Dermis microvascular lymphatic vessel endothelial cell (primary cell): ENCODE results near the gene MED27. TPM values are rescaled to one million over a fixed set of nuclear protein-coding genes. Genes with fewer than 3 reads are reported as not detected.
"Not testable (repeated sequence)": the region's sequence is repeated elsewhere in the genome, so short reads cannot be mapped to it uniquely, and the experiment has no call there.

Experiments used
- DNase-seq, 2 donors: peaks; one replicate each; pipeline versions ENCODE4 v3.0.0 to v3.0.0-alpha.2; 2010; ENCODE audit warnings: low read depth in 2 of 2
- total RNA-seq: library from RNA; depleted of rRNA; stranded (reverse); fragments of >200 nt; gene quantifications from 2 replicates; pipeline ENCODE4 v1.2.1, GENCODE V29; 2014

The MED27 gene
- total RNA-seq, 1 donor from 2014 or later, result 11.6 TPM

DNA sequence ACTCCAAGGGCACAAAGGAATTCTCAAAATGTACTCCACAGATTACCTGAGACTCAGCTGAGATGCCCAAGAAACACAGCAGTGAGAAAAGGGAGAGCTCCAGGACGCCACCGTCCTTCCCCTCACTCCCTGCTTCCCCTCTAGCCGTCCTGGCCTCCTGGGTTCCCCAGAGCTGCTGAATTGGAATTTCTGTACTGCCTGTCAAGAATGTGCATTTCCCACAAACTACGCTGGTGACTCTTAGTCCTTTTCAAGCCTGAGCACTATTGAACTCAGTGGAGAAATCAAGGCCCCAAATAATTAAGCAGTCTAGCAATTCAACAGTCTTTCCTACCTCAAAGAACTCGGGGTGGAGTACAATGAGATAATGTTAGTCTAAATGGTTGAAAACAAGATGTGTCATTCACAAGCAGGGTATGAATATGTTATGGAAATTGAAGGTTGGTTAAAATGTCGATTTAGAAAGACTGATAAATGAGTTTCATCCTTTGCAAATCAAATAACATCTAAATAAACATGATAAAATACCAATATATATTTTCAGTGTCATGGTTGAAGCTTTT, 153.2 kb downstream of the MED27 start:
- DNase-seq, result no peak

DNA sequence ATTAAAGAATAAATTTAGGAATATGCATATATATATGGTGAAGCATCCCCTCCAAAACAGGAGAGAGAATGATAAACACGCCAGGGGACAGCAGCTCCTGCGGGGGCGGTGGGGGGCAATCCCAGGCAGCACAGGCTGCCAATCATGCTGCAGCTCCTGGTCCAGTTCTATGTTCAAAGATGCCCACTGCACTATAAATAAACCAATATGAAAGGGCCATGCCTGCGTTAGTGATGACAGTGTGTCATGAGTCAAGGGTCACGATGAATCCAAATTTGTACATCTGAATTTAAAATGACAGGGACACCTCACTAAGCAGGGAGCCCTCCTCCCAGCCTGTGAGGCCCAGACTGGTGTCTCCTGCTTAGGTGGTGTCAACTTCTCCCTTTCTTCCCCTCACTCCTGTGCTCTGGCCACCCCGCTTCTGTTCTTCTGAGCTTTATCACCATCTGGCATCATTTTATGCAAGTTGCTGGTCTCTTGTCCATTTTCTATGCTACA, 153.9 kb downstream of the MED27 start:
- no peak for DNase-seq

DNA sequence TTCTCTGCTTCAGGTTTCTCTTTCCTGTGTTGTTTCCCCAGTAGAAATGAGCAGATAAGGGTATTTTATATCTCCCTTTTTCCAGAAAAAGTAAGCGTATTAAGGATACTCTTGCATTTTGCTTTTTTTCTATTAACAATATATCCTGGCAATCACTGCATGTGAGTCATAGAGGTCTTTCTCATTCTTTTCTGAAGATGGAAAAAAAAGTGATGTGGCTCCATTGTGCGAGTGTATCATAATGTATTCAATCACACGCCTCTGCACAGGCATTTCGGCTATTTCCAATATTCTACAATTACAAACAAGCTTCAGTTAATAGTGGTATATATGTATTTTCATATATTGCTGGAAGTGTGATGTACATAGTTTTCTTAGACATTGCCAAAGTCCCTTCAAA, 155.9 kb downstream of the MED27 start:
- no peak for DNase-seq

DNA sequence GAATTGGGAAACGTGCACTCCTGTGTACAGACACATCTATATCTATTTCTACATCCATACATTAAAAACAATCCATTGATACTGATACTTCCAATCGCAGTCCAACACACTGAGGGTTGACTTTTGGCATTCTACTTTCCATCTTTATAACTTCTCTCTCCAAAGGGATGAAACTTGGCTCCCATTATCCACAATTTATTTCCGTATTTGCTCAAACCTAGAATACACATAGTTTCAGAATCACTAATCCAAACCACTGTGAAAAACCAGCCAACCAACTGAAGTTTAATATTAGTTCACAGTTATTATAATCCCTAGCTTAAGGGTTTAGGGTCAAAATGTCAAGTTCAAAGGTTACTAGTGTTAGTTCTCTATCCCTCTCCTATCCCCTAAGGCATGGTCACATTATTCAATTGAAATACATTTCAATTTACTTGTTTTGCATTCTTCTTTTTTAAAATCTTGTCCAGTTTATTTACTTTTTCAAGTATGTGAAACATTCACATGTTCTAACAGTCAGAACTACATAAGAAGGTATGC, 156.5 kb downstream of the MED27 start:
- no peak for DNase-seq

DNA sequence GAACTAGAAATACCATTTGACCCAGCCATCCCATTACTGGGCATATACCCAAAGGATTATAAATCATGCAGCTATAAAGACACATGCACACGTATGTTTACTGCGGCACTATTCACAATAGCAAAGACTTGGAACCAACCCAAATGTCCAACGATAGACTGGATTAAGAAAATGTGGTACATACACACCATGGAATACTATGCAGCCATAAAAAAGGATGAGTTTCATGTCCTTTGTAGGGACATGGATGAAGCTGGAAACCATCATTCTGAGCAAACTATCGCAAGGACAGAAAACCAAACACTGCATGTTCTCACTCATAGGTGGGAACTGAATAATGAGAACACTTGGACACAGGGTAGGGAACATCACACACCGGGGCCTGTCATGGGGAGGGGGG, 158.0 kb downstream of the MED27 start:
- not testable (repeated sequence) for DNase-seq

DNA sequence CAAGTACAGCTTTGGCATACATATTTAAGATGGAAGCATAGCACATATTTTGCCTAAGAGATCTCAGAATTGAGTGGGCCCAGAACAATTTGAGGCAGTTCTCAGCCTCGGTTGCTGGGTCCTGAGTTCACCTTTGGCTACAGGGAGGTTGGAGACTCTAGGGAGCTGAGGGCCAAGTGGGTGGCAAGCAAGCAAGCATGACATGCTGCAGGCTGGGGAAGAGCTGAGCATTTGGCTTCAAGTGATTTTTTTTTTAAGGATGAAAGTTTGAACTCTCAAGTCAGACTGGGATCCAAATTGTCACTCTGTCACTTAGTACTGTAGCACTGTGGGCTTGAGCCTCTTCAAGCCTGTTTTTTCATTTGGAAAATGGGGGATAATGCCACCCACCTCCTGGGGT, 160.5 kb downstream of the MED27 start:
- no peak for DNase-seq

DNA sequence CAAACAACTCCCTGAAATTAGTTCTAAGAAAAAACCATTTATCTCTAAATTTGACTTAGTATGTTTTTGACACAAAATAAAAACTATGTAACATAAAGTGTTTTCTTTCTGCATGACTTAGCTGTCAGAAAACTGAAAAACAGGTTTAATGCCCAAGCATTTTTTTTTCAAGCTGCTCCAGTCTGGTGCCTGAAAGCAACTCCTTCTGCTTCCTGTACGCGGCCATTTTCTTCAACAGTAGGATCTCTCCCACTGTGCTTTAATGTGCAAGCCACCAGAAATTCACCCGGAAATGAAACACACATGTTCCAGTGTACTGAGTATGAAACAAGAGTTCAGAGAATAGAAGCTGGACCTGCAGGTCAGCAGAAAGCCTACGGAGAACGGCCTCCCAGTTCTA, 161.2 kb downstream of the MED27 start:
- DNase-seq, result no peak

DNA sequence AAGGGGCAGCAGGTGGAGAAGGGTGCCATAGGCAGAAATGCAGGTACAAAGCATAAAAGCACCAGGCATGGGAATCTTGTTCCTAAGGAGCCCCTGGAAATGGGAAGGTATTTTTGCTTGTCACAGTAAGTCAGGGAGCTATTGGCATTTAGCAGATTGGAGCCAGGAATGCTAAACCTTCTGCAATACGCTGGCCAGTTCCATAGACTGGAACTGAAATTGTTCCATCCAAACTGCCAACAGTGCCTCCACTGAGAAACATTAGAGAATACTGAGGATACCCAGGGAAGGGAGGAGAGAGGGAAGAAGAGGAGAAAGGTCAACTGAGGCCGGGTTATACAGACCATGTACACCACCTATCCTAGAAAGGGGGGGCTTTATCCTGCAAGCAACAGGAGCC, 162.7 kb downstream of the MED27 start:
- no peak for DNase-seq

DNA sequence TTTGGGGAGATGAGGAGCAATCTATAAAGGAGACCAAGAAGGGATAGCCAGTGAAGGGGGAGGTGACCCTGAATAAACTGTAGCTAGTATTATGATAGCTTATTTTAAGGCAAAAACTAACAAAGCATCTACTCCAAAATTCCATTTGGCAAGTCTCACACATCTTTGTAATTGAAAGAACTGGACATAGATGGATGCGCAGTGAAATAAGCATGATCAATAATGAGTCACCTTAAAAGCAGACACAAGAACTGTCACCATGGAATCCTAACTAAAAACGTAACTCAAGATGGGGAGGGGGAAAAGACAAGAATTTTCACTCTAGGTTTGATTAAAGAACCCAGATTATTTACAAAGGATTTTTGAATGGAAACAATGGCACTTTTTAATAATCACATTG, 164.5 kb downstream of the MED27 start:
- no peak for DNase-seq

DNA sequence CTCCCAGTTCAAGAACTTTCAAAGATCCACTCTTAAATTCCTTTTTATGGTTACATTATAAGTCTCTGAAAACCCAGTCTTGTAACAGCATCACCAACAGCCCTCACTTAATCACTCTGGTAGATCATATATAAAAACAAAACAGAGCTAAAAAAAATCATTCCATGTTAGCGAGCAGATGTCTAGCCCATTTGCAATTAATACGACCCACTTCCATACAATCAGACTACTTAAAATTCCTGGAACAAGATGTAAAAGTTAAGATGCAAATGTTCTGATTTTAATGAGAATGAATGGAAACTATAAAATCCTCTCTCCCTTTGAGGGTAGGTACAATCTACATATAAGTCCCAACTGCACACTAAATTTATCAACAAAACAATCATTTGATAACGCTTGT, 167.0 kb downstream of the MED27 start:
- DNase-seq, result no peak

DNA sequence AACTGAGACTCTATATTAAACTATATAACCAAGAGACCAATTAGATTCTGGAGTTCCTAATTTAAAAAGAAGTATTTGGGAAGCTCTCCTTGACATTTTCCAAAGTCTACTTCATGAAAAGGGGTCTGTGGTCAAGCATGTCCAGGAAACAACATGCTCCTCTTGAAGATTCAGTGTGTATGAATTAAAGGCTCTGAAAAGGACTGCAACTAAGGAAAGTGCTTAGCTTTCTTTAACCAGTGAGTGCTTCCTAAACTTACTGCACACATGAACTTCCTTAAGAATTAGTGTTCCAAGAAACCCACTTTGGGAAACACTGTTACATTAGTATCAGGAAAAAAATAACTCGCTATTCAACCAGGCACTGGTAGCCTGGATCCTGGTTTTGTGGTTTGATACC, 167.6 kb downstream of the MED27 start:
- no peak for DNase-seq

DNA sequence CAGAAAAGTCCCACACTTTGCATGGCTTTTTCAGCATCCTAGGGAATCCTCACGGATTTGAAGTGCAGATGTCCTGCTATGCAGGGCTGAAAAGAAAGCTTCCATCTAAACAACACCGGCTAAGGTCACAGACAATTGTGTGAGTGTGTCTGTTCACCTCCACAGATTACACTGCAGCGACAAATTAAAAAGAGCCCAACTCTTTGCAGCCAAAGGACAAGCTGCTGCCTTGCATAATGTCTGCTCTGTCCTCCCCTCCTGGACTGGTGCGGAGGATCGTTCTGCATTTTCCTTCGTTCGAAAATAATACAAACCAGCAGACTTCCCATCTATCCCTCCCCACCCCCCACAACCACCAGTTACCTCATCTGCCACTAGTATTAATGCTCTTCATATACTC, 169.1 kb downstream of the MED27 start:
- DNase-seq, result no peak

DNA sequence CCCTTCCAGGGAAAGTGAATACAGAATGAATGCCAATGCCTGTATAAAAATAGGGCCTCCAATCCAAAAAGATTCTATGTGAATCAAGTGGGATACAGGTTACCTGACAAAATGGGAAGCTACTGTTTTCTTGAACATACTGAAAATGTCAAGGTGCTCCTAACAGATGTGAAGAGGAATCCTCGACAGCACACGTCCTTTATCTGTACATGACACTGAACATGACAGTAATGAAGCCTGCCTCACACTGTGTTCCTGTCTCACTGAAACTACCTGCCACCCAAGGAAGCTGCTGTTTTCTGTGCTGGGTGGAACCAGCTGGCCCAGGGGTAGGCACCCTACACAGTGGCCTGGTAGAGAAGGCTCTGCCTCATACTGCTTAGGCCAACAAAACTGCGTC, 174.5 kb downstream of the MED27 start:
- no peak for DNase-seq

DNA sequence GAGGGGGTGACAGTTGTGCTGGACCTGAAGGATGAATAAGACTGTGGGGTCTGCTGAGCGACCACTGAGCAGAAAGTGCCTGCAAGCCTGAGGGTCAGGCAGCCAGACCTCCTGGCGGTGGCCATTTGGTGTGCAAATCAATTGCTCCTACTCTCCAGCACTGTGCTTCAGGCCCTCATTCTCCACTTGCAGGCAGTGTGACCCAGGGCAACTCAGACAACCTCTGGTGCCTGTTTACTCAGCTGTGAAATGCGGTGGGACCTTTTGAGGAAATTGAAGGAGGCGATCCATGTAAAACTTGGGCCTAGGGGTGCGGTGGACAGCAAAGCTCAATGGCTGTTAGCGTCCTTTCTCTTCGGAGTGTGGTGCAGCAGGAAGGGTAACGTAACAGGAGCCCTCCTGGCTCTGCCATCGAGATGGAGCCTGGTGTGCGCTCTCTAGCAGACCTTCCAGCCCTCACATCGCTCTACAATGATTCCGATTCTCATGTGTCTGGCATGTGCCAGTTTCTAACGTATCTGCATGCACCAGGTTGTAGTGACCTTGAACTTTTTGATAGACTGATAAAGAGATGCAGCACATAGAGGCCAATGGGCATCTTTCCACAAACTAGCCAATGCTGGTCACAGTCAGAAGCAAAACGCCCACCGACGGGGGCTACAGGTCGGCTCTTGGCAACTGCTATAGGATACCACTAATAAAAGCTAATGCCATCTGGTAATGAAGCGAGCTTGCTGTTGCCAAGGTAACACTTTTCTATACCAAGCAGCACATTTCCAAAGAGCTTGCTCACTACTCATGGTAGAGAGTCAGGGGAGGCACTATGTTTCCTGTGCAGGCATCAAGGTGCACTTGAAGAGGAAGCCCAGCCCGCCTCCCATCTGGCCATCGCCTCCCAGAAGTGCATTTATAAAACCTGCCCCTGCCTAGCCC, 180.1 kb downstream of the MED27 start:
- no peak for DNase-seq

DNA sequence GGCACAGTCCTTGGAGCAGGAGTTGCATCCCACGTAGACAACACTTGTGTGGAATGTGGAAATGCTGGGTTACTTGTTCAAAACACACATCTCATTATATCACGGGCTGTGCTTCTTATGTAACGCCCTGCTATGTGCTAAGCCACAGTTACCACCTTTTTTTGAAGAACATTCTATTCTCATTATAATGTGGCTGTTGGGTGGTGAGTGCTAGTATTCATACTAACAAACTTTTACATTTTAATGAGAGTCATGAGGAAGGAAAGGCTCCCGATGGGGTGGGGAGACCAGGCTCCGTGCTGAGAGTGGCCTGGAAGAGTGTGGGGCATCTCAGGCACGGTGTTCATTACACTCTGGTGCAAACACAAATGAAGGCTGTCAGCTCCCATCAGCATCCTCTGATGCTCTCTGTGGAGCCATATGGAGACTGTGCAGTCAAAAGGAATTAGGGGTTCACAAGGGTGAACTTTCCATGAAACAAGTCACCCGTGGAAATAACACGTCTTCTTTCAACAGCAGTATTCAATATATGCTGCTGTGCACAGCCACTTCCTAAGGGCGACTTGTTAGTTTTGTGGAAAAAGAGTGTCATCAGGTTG, 186.7 kb downstream of the MED27 start:
- no peak for DNase-seq

DNA sequence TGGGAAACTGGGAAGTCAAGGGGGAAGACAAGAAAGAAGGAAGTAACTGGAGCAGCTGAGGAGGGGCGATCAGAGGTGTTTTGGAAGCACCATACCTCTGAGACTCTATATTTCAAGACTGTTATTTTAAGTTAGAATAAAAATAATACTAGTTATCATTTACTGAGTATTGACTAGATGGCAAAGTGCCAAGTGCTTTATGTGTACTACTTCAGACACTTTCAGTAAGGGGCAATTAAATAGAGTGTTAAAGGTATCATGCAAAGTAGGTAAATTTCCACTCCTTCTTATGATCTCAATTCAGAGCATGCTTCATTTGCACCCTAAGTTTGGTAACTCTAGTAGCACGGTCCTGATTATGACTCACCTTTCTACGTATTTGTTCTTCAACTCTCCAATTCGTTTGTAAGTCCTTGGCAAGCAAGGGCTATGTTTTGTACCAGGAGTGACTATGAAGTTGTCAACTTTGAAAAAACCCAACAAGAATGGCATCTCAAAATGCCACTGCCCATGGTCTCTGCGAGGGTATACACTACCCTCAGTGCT, 187.4 kb downstream of the MED27 start:
- no peak for DNase-seq

DNA sequence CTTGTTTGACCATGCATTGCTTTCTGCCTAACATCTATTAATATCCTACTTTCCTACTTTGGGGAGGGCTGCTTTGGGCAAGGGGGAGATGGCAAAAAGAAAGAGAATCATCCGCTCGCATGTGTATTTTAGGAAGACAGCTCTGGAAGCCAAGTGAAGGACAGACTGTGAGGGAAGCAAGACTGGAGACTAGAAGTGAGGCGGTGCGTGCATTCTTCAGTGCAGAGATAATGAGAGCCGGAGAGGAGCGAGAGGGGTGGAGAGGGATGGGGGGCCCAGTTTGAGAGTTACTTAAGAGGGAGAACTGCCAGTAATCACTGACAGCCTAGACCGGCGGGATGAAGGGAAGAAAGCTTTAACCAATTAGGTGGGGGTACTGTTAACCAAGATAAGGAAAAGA, 188.1 kb downstream of the MED27 start:
- DNase-seq, result no peak

DNA sequence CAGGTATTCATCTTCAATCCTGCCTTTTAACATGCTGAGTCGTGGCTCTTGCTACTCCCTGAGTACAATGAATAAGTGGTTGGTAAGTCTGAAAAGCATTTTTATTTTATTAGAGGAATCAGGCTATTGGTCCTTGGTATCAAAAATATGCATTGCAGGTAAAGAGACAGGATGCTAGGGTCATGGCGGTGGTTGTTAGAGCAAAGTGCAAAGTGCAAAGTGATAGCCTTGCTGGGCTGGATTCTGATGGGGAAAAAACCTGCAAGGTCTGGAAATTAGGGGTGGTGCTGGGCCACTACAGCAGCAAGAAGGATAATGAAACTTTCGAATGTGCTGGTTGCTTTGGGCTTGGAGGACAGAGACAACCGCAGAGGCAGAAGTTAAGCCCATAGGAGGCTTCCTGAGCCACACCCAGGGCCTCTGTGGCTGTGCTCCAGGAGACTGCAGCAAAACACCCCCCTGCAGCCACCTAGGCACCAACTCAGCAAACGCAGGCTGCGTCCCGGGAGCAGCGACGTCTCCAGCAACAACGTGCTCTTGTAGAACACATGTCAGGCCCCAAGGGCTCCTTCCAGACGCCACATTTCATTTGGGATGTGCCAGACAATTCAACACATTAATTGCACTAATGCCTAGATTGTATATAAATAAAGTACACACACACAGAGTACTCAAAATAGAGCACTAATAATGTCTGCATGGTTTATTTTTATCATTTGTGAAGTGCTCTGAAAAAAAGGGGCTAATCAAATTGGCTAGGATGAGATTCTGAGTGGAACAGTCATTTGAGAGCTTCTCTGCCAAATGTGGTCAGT, 190.0 kb downstream of the MED27 start:
- no peak for DNase-seq

DNA sequence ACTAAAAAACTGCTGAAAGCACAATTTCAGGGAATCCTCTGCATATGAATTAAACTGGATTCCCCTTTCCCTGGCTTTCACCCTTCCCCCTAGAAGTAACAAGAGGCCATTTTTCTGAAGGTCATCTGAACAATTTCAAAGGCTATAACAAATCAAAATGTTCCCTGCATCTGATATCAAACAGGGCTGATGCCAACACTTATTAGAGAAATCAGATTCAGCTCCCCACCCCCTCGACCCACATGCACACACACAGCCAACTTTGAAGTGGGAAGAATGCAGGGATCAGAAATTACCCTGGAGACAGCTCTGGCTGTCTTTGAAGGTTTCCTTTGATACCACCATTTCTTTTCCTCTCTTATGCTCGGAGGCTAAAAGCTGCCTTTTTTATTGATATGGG, 190.7 kb downstream of the MED27 start:
- no peak for DNase-seq

DNA sequence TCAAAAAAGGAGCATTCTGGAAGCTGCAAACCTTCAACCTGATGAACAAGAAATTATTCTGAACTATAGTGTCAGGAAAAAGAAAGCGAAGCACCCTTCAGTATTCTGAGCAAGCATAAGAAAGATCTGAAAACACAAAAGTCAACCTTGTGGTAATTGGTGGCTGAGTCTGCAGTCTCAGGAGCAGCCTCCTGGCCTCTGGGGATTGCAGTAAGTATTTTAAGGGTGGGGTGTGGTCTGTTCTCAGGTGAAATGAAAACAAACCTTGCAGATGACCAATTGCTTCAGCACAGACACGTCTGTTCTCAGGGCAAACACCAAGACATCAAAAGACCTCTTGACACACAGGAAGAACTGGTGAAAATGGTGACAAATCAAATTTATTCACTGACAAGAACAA, 192.0 kb downstream of the MED27 start:
- DNase-seq, result no peak

DNA sequence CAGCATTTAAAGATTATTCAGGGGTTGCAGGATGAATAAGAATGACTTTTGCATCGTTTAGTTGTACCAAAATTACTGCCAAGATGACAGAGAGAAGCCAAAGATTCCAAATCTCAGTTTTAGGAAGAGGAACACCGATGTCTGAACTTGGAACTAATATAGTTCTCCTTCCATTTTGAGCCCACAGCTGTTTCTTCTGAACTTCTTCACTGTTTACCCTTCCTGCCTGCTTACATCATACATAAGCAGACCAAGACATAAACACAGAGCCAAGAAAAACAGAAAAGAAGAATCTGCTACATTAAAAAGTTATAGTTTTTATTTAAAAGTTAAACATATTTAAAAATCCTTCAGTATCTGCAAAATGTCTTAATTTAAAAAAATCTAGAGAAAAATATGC, 192.8 kb downstream of the MED27 start:
- no peak for DNase-seq
